HepG2 (cell line): ENCODE measurements around the gene SLBP. TPM values are rescaled to one million over a fixed set of nuclear protein-coding genes. Genes with fewer than 3 reads are reported as not detected.
A peak's percentile ranks its signal among the peaks of the same experiment; 100 is the strongest.

Experiments used
- FLYWCH1 ChIP-seq: sonication (generic); formaldehyde crosslinking; IDR thresholded peaks from 2 replicates; pipeline ENCODE4 v1.8.1; 2023; ENCODE audit warnings: mild to moderate bottlenecking, missing genetic modification reagents
- HDAC2 ChIP-seq: sonication (generic); formaldehyde crosslinking; IDR thresholded peaks from 2 replicates; pipeline ENCODE4 v1.4.0; 2020; ENCODE audit warnings: missing genetic modification reagents
- HMGXB4 ChIP-seq, 2 experiments: sonication (generic) in 1 of 2; formaldehyde crosslinking in 1 of 2; IDR thresholded peaks; 2 replicates each; pipeline versions ENCODE4 v1.4.0 to v1.6.1; 2018 to 2020; ENCODE audit warnings: missing genetic modification reagents in 2 of 2, borderline replicate concordance in 1 of 2, low read depth in 1 of 2, mild to moderate bottlenecking in 1 of 2, missing biosample characterization in 1 of 2
- JUN ChIP-seq: sonication (generic); formaldehyde crosslinking; IDR thresholded peaks from 2 replicates; pipeline ENCODE4 v1.4.0; 2020; ENCODE audit warnings: mild to moderate bottlenecking, missing genetic modification reagents
- PAF1 ChIP-seq: IDR thresholded peaks from 2 replicates; pipeline ENCODE4 v1.6.1; 2016; ENCODE audit warnings: missing genetic modification reagents, missing compliant biosample characterization
- PCBP2 ChIP-seq: fragments of 200-400 bp; formaldehyde crosslinking; optimal IDR thresholded peaks from 2 replicates; pipeline ENCODE3; 2018; ENCODE audit warnings: low read length, low read depth; ENCODE audit not compliant: poor library complexity, severe bottlenecking
- PRDM15 ChIP-seq: sonication (generic); formaldehyde crosslinking; IDR thresholded peaks from 2 replicates; pipeline ENCODE4 v1.4.0; 2020; ENCODE audit warnings: missing genetic modification reagents
- ZBTB46 ChIP-seq: sonication (generic); formaldehyde crosslinking; IDR thresholded peaks from 2 replicates; pipeline ENCODE4 v1.4.0; 2020; ENCODE audit warnings: mild to moderate bottlenecking, missing genetic modification reagents, borderline replicate concordance
- ZNF101 ChIP-seq: sonication (generic); formaldehyde crosslinking; IDR thresholded peaks from 2 replicates; pipeline ENCODE4 v1.4.0; 2020; ENCODE audit warnings: mild to moderate bottlenecking, low read depth, missing genetic modification reagents, borderline replicate concordance
- ZNF18 ChIP-seq: sonication (generic); formaldehyde crosslinking; IDR thresholded peaks from 2 replicates; pipeline ENCODE4 v1.8.0; 2022; ENCODE audit warnings: mild to moderate bottlenecking, missing genetic modification reagents; ENCODE audit not compliant: insufficient replicate concordance
- ZNF296 ChIP-seq: sonication (generic); formaldehyde crosslinking; conservative IDR thresholded peaks from 2 replicates; pipeline ENCODE4 v1.5.0; 2020; ENCODE audit warnings: mild to moderate bottlenecking, missing genetic modification reagents
- ZNF556 ChIP-seq: sonication (generic); formaldehyde crosslinking; IDR thresholded peaks from 2 replicates; pipeline ENCODE4 v1.4.0; 2020; ENCODE audit warnings: mild to moderate bottlenecking, missing genetic modification reagents, borderline replicate concordance
- polyA plus RNA-seq, 8 experiments: library from polyadenylated mRNA; depleted of rRNA in 3 of 8; stranded (reverse) in 7 of 8; unstranded in 1 of 8; fragments of >200 nt; fragmentation: Illumina TruSeq in 4 of 8; extraction: Trizol in 4 of 8; gene quantifications; 2 replicates each; pipeline versions ENCODE4 v1.2.1 to v1.2.3, GENCODE V29; 2011 to 2016; ENCODE audit warnings: low read depth in 4 of 8, missing spikeins in 1 of 8, mixed read lengths in 1 of 8; ENCODE audit not compliant: insufficient read depth in 1 of 8
- total RNA-seq, 5 experiments: library from RNA; depleted of rRNA; stranded (reverse); fragments of >200 nt; fragmentation: Illumina TruSeq; extraction: Trizol; gene quantifications; 2 replicates each; pipeline ENCODE4 v1.2.3, GENCODE V29; 2016; ENCODE audit warnings: low read depth in 1 of 5
- TF ChIP-seq, protein P1 (sequence below): sonication (generic); formaldehyde crosslinking; IDR thresholded peaks from 2 replicates; pipeline ENCODE4 v1.4.0; 2020; ENCODE audit warnings: low read depth, missing genetic modification reagents

SLBP gene
- total and polyA plus RNA-seq, 2 of the 13 experiments (the other 11 are each of a cell fraction or from before 2014, with no cell fraction given) = 43.9 to 104 TPM

DNA sequence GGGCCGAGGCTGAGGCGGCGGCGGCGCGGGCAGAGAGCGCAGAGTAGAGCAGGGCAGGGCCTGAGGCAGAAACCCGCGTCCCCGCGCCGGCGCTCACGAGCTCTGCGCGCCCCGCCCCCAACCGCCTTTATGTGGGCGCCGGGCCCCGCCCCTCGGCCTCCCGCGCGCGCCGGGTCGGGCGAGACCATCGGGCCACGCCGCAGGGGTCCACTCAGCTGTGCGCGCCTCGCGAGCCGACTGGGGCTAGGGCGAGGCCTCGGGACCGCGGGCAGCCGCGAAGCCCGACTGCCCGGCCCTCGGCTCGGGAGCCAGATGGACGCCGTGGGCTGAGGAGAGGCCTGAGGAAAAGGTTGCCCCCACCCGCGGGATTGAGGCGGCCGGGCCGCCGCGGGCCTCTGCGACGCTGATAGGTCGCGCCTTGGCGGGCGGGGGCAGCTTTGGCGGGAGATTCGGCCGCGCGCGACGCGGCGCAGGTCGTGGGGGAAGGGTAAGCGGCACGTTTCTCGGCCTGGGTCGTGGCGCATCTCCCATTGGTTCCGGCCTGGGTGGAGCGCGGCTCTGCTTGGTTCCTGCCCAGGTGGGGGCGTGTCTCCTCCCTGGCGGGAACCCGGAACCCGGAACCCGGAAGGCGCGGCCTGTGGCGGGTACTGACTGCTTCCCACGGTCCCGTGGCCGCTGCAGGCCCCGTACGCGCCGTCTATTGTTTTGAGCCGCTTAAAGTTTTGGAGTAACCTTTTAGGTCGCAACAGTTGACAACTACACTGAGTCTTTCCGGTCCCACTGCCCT lies at the start of gene SLBP (continued):
- TF ChIP-seq, protein P1, sequence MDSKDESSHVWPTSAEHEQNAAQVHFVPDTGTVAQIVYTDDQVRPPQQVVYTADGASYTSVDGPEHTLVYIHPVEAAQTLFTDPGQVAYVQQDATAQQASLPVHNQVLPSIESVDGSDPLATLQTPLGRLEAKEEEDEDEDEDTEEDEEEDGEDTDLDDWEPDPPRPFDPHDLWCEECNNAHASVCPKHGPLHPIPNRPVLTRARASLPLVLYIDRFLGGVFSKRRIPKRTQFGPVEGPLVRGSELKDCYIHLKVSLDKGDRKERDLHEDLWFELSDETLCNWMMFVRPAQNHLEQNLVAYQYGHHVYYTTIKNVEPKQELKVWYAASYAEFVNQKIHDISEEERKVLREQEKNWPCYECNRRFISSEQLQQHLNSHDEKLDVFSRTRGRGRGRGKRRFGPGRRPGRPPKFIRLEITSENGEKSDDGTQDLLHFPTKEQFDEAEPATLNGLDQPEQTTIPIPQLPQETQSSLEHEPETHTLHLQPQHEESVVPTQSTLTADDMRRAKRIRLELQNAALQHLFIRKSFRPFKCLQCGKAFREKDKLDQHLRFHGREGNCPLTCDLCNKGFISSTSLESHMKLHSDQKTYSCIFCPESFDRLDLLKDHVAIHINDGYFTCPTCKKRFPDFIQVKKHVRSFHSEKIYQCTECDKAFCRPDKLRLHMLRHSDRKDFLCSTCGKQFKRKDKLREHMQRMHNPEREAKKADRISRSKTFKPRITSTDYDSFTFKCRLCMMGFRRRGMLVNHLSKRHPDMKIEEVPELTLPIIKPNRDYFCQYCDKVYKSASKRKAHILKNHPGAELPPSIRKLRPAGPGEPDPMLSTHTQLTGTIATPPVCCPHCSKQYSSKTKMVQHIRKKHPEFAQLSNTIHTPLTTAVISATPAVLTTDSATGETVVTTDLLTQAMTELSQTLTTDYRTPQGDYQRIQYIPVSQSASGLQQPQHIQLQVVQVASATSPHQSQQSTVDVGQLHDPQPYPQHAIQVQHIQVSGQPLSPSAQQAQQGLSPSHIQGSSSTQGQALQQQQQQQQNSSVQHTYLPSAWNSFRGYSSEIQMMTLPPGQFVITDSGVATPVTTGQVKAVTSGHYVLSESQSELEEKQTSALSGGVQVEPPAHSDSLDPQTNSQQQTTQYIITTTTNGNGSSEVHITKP (CRISPR knock-in tag) = peak; percentile 98
- TF ChIP-seq FLYWCH1 (CRISPR knock-in tag) (peak; percentile 92), ZBTB46 (0 out of 2 replicates have a peak, but pooled peaks have one; percentile 74), ZNF101 (CRISPR knock-in tag) (peak; percentile 95; the same call in 1 of the 2 replicates), JUN (CRISPR knock-in tag) (peak; percentile 79), ZNF556 (no peak; the same call in 1 of the 2 replicates), ZNF18 (CRISPR knock-in tag) (peak; percentile 95), HDAC2 (CRISPR knock-in tag) (peak; percentile 78), ZNF296 (CRISPR knock-in tag) (peak; percentile 64; the same call in 1 of the 2 replicates), PAF1 (CRISPR knock-in tag) (no peak), HMGXB4 (CRISPR knock-in tag; IDR thresholded peaks at IDR 0.05; ENCODE audit: borderline replicate concordance in 1 of 2, low read depth in 1 of 2) (peak; percentile 78 to 83), PRDM15 (CRISPR knock-in tag) (peak; percentile 76), PCBP2 (no peak)
